HTR-8/SVneo (cell line): ENCODE results near the gene AJAP1.

Source experiments
- DNase-seq: peaks from one replicate; pipeline ENCODE4 v3.0.0; 2011; ENCODE audit warnings: low spot score, mixed read lengths; ENCODE audit not compliant: insufficient read length
- FAIRE-seq: peaks from 2 replicates; lab custom pipeline; 2011; peaks lifted over from hg19 to GRCh38; lab: Jason Lieb, UNC

The AJAP1 gene

GRCh38 chr1:4792565-4792964, 138.2 kb downstream of the AJAP1 start:
- FAIRE-seq (no peak), DNase-seq (no peak)

GRCh38 chr1:4794020-4794780, 139.8 kb downstream of the AJAP1 start:
- no peak for DNase-seq
- no peak for FAIRE-seq

GRCh38 chr1:4796161-4797015, 142.0 kb downstream of the AJAP1 start:
- FAIRE-seq (no peak), DNase-seq (no peak)

GRCh38 chr1:4797016-4797410, 142.6 kb downstream of the AJAP1 start:
- no peak for FAIRE-seq
- no peak for DNase-seq

GRCh38 chr1:4797429-4797828, 143.0 kb downstream of the AJAP1 start:
- DNase-seq: no peak
- FAIRE-seq: no peak

GRCh38 chr1:4801192-4801924, 146.9 kb downstream of the AJAP1 start:
- FAIRE-seq (no peak), DNase-seq (no peak)

- no peak for DNase-seq
- FAIRE-seq: no peak
These were observed 147.6 kb downstream of the AJAP1 start for GRCh38 chr1:4802024-4802423.

GRCh38 chr1:4803335-4803734, 148.9 kb downstream of the AJAP1 start:
- FAIRE-seq: no peak
- no peak for DNase-seq

GRCh38 chr1:4805987-4806386, 151.6 kb downstream of the AJAP1 start:
- no peak for FAIRE-seq
- no peak for DNase-seq

GRCh38 chr1:4820543-4820942, 166.1 kb downstream of the AJAP1 start:
- DNase-seq (no peak), FAIRE-seq (no peak)

- FAIRE-seq: no peak
- peak; percentile 47 for DNase-seq
These were observed 171.5 kb downstream of the AJAP1 start for GRCh38 chr1:4825800-4826450.

- no peak for FAIRE-seq
- no peak for DNase-seq
These were observed 176.3 kb downstream of the AJAP1 start for GRCh38 chr1:4830707-4831106.

GRCh38 chr1:4836574-4836973, 182.2 kb downstream of the AJAP1 start:
- no peak for DNase-seq
- FAIRE-seq: no peak

GRCh38 chr1:4837031-4837600, 182.7 kb downstream of the AJAP1 start:
- FAIRE-seq (no peak), DNase-seq (no peak)

GRCh38 chr1:4837752-4838151, 183.3 kb downstream of the AJAP1 start:
- DNase-seq (no peak), FAIRE-seq (no peak)

GRCh38 chr1:4838231-4838630, 183.8 kb downstream of the AJAP1 start:
- FAIRE-seq (no peak), DNase-seq (no peak)
